GM23338 (cell line): ENCODE measurements around the gene CNGB1. TPM values are rescaled to one million over a fixed set of nuclear protein-coding genes. Genes with fewer than 3 reads are reported as not detected.

Experiments
- ATAC-seq: fragments of 200-7000 bp; cut with Tn5 transposase; 3 replicates; pipeline ENCODE4 v1.9.1; 2020
- DNase-seq: peaks from one replicate; pipeline ENCODE4 v3.0.0-alpha.2; 2015; ENCODE audit warnings: low spot score
- H2AFZ ChIP-seq: fragments of 200-600 bp; sonication (generic); 2 replicates; pipeline ENCODE4 v1.8.0; 2016; ENCODE audit warnings: antibody characterized with exemption, mild to moderate bottlenecking, moderate library complexity
- H3F3A ChIP-seq: fragments of 200-600 bp; sonication (generic); replicated peaks from 2 replicates; pipeline ENCODE4 v1.8.0; 2017; ENCODE audit warnings: antibody characterized with exemption, mixed run types, low read depth
- H3K27ac ChIP-seq: fragments of 200-600 bp; sonication (generic); 2 replicates; pipeline ENCODE4 v1.6.1; 2016; ENCODE audit warnings: low read depth
- H3K27me3 ChIP-seq: fragments of 200-600 bp; sonication (generic); 2 replicates; pipeline ENCODE4 v1.8.0; 2016; ENCODE audit warnings: mild to moderate bottlenecking, mixed run types, moderate library complexity; ENCODE audit not compliant: insufficient read depth
- H3K36me3 ChIP-seq: fragments of 200-600 bp; sonication (generic); 2 replicates; pipeline ENCODE4 v1.8.0; 2016; ENCODE audit warnings: mild to moderate bottlenecking; ENCODE audit not compliant: insufficient read depth
- H3K4me1 ChIP-seq: fragments of 200-600 bp; sonication (generic); 2 replicates; pipeline ENCODE4 v1.8.0; 2016; ENCODE audit warnings: mild to moderate bottlenecking, moderate library complexity; ENCODE audit not compliant: insufficient read depth
- H3K4me2 ChIP-seq: fragments of 200-600 bp; sonication (generic); 2 replicates; pipeline ENCODE4 v1.7.1; 2017; ENCODE audit warnings: mixed run types
- H3K4me3 ChIP-seq: fragments of 200-600 bp; sonication (generic); 2 replicates; pipeline ENCODE4 v1.6.1; 2016; ENCODE audit warnings: mixed run types
- H3K79me2 ChIP-seq: fragments of 200-600 bp; sonication (generic); replicated peaks from 2 replicates; pipeline ENCODE4 v1.8.0; 2017; ENCODE audit warnings: mild to moderate bottlenecking; ENCODE audit not compliant: insufficient read depth
- H3K9me2 ChIP-seq: fragments of 200-600 bp; sonication (generic); 2 replicates; pipeline ENCODE4 v1.8.0; 2017; ENCODE audit not compliant: insufficient read depth
- H4K20me1 ChIP-seq: fragments of 200-600 bp; sonication (generic); replicated peaks from 2 replicates; pipeline ENCODE4 v1.8.0; 2017; ENCODE audit warnings: mild to moderate bottlenecking; ENCODE audit not compliant: insufficient read depth
- H3K27ac Mint-ChIP-seq: 2 replicates; pipeline ENCODE4 v1.8.0; 2020; ENCODE audit warnings: inconsistent platforms, mild to moderate bottlenecking, moderate library complexity, mixed read lengths
- H3K27me3 Mint-ChIP-seq: 3 replicates; pipeline ENCODE4 v1.8.0; 2022; ENCODE audit warnings: low read depth, mild to moderate bottlenecking, moderate library complexity, mixed read lengths, inconsistent platforms; ENCODE audit not compliant: insufficient read depth, poor library complexity
- H3K36me3 Mint-ChIP-seq: 3 replicates; pipeline ENCODE4 v1.8.0; 2021; ENCODE audit warnings: low read depth, mild to moderate bottlenecking, inconsistent platforms, moderate library complexity, mixed read lengths
- H3K4me1 Mint-ChIP-seq: 3 replicates; pipeline ENCODE4 v1.8.0; 2020; ENCODE audit warnings: mild to moderate bottlenecking, inconsistent platforms, mixed read lengths
- H3K4me3 Mint-ChIP-seq: 3 replicates; pipeline ENCODE4 v1.8.0; 2021; ENCODE audit warnings: moderate library complexity, mild to moderate bottlenecking, inconsistent platforms, mixed read lengths
- H3K9me3 Mint-ChIP-seq: 3 replicates; pipeline ENCODE4 v1.8.0; 2020; ENCODE audit warnings: moderate library complexity, mild to moderate bottlenecking, inconsistent platforms, mixed read lengths
- CREB1 ChIP-seq: fragments of 250-450 bp; sonication (Bioruptor Pico); IDR thresholded peaks from 2 replicates; pipeline ENCODE4 v1.5.0; 2020; ENCODE audit warnings: low read depth, mild to moderate bottlenecking, moderate library complexity
- CTCF ChIP-seq, 2 experiments: fragments of 200-600 bp in 1 of 2; sonication (generic) in 1 of 2; conservative IDR thresholded peaks; 2 replicates each; pipeline versions ENCODE4 v1.5.1 to v1.6.1; 2016 to 2017; ENCODE audit warnings: antibody characterized with exemption in 2 of 2, low read depth in 2 of 2, mild to moderate bottlenecking in 2 of 2, moderate library complexity in 1 of 2
- EZH2phosphoT487 ChIP-seq: fragments of 200-600 bp; sonication (generic); IDR thresholded peaks from one replicate; pipeline ENCODE4 v1.8.1; 2018; ENCODE audit warnings: antibody characterized with exemption; ENCODE audit not compliant: unreplicated experiment
- NANOG ChIP-seq: IDR thresholded peaks from 2 replicates; pipeline ENCODE4 v1.6.1; 2016; ENCODE audit warnings: antibody characterized with exemption, borderline replicate concordance
- POLR2AphosphoS5 ChIP-seq: IDR thresholded peaks from 2 replicates; pipeline ENCODE4 v1.6.1; 2016; ENCODE audit warnings: antibody characterized with exemption, low read depth
- REST ChIP-seq: IDR thresholded peaks from one replicate; pipeline ENCODE4 v1.6.1; 2018; ENCODE audit warnings: antibody characterized with exemption; ENCODE audit not compliant: unreplicated experiment
- ZNF114 ChIP-seq: fragments of 250-450 bp; sonication (Bioruptor Pico); IDR thresholded peaks from 2 replicates; pipeline ENCODE4 v1.5.0; 2020; ENCODE audit warnings: mild to moderate bottlenecking, moderate library complexity
- ZNF331 ChIP-seq: fragments of 250-450 bp; sonication (Bioruptor Pico); IDR thresholded peaks from 2 replicates; pipeline ENCODE4 v1.5.0; 2020; ENCODE audit warnings: low read depth, mild to moderate bottlenecking, moderate library complexity
- polyA plus RNA-seq: library from polyadenylated mRNA; unstranded; fragments of >200 nt; fragmentation: Nextera tagmentation; extraction: Ambion mirVana; gene quantifications from 2 replicates; pipeline ENCODE4 v1.2.1, GENCODE V29; 2016
- total RNA-seq: library from RNA; depleted of rRNA; stranded (reverse); fragments of >200 nt; shearing (Covaris generic); gene quantifications from 2 replicates; pipeline ENCODE4 v1.2.3, GENCODE V29; 2014
- TF ChIP-seq, protein P1 (sequence below): fragments of 250-450 bp; sonication (Bioruptor Pico); IDR thresholded peaks from 2 replicates; pipeline ENCODE4 v1.5.0; 2020; ENCODE audit warnings: mild to moderate bottlenecking, moderate library complexity

The CNGB1 gene
- total and polyA plus RNA-seq, 2 experiments from 2014 or later, result not detected

DNA sequence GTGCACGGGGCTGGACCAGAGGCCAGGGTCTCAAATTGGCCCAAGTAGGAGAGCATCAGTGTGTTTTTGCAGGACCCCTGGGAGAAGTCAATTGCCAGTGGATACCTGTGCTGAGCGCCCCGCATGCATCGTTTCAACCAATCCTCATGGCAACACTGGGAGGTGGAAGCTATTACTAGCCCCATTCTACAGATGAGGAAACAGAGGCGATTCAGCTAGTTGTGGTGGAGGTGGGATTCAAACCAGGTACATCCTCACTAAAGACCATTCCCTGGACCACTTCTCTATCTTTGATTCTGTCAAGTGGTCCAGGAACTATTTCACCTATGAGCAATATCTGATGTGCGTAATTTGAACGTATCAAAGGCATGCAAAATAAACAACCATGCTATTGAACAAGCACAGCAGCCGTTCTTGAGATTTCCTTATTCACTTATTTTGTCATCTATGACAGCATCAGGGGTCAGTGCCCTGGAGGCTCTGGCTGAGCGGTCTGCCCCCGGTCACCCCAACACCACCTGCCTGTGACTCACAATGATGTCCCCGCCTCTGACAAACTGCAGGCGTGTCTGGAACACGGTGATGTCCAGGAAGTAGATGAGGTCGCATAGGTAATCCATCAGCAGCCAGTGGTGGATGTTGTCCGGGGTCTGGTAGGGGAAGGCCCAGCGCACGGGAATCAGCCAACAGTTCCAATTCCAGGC is 54.0 kb downstream of the CNGB1 start (continued):
- TF ChIP-seq CTCF (conservative IDR thresholded peaks at IDR 0.05; ENCODE audit: low read depth in 2 of 2), result no peak

GRCh38 chr16:57915811-57916488 is 55.0 kb downstream of the CNGB1 start:
- ATAC-seq, result no peak
- H3K27me3 ChIP-seq, result no peaks in the 10 kb centered on the region
- no peak overlapping the region for H3K27ac Mint-ChIP-seq
- no peak for TF ChIP-seq REST
- no peak for TF ChIP-seq CTCF (conservative IDR thresholded peaks at IDR 0.05; ENCODE audit: low read depth in 2 of 2)
- TF ChIP-seq NANOG, result no peak
- TF ChIP-seq EZH2phosphoT487, result no peak
- TF ChIP-seq, protein P1, sequence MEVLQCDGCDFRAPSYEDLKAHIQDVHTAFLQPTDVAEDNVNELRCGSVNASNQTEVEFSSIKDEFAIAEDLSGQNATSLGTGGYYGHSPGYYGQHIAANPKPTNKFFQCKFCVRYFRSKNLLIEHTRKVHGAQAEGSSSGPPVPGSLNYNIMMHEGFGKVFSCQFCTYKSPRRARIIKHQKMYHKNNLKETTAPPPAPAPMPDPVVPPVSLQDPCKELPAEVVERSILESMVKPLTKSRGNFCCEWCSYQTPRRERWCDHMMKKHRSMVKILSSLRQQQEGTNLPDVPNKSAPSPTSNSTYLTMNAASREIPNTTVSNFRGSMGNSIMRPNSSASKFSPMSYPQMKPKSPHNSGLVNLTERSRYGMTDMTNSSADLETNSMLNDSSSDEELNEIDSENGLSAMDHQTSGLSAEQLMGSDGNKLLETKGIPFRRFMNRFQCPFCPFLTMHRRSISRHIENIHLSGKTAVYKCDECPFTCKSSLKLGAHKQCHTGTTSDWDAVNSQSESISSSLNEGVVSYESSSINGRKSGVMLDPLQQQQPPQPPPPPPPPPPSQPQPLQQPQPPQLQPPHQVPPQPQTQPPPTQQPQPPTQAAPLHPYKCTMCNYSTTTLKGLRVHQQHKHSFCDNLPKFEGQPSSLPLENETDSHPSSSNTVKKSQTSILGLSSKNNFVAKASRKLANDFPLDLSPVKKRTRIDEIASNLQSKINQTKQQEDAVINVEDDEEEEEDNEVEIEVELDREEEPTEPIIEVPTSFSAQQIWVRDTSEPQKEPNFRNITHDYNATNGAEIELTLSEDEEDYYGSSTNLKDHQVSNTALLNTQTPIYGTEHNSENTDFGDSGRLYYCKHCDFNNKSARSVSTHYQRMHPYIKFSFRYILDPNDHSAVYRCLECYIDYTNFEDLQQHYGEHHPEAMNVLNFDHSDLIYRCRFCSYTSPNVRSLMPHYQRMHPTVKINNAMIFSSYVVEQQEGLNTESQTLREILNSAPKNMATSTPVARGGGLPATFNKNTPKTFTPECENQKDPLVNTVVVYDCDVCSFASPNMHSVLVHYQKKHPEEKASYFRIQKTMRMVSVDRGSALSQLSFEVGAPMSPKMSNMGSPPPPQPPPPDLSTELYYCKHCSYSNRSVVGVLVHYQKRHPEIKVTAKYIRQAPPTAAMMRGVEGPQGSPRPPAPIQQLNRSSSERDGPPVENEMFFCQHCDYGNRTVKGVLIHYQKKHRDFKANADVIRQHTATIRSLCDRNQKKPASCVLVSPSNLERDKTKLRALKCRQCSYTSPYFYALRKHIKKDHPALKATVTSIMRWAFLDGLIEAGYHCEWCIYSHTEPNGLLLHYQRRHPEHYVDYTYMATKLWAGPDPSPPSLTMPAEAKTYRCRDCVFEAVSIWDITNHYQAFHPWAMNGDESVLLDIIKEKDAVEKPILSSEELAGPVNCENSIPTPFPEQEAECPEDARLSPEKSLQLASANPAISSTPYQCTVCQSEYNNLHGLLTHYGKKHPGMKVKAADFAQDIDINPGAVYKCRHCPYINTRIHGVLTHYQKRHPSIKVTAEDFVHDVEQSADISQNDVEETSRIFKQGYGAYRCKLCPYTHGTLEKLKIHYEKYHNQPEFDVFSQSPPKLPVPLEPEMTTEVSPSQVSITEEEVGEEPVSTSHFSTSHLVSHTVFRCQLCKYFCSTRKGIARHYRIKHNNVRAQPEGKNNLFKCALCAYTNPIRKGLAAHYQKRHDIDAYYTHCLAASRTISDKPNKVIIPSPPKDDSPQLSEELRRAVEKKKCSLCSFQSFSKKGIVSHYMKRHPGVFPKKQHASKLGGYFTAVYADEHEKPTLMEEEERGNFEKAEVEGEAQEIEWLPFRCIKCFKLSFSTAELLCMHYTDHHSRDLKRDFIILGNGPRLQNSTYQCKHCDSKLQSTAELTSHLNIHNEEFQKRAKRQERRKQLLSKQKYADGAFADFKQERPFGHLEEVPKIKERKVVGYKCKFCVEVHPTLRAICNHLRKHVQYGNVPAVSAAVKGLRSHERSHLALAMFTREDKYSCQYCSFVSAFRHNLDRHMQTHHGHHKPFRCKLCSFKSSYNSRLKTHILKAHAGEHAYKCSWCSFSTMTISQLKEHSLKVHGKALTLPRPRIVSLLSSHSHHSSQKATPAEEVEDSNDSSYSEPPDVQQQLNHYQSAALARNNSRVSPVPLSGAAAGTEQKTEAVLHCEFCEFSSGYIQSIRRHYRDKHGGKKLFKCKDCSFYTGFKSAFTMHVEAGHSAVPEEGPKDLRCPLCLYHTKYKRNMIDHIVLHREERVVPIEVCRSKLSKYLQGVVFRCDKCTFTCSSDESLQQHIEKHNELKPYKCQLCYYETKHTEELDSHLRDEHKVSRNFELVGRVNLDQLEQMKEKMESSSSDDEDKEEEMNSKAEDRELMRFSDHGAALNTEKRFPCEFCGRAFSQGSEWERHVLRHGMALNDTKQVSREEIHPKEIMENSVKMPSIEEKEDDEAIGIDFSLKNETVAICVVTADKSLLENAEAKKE (CRISPR knock-in tag), result no peak
- no peak for TF ChIP-seq ZNF114 (CRISPR knock-in tag)
- no peak for TF ChIP-seq ZNF331 (CRISPR knock-in tag)
- no peak for TF ChIP-seq CREB1
- TF ChIP-seq POLR2AphosphoS5, result no peak

More at GRCh38 chr16:57915811-57916488, 55.0 kb downstream of the CNGB1 start:
- no peaks in the 10 kb centered on the region for H3K9me2 ChIP-seq
- H3K27ac ChIP-seq, result no peak overlapping the region
- peaks cover 2% of the 10 kb centered on the region for H3K27me3 Mint-ChIP-seq
- H3K36me3 Mint-ChIP-seq, result no peaks in the 10 kb centered on the region
- peak overlapping the region; percentile 72; the same call in 1 of the 2 replicates for H2AFZ ChIP-seq
- H3K79me2 ChIP-seq, result no peaks in the 10 kb centered on the region
- H3K4me1 Mint-ChIP-seq, result peaks cover 16% of the 10 kb centered on the region
- DNase-seq, result no peak
- H3F3A ChIP-seq, result no peaks in the 10 kb centered on the region
- H3K4me2 ChIP-seq, result no peak overlapping the region
- H4K20me1 ChIP-seq, result no peaks in the 10 kb centered on the region
- no peaks in the 10 kb centered on the region for H3K9me3 Mint-ChIP-seq
- no peaks in the 10 kb centered on the region; the same call in 1 of the 2 replicates for H3K4me1 ChIP-seq
- H3K4me3 ChIP-seq, result no peak overlapping the region
- no peak overlapping the region for H3K4me3 Mint-ChIP-seq
- no peaks in the 10 kb centered on the region for H3K36me3 ChIP-seq
